Glutamatergic neuron (in vitro differentiated cells): Measurements from ENCODE around the gene MBTPS1. TPM values are rescaled to one million over a fixed set of nuclear protein-coding genes. Genes with fewer than 3 reads are reported as not detected.

Experiments used
- DNase-seq: peaks from one replicate; pipeline ENCODE4 v3.0.0; 2022
- H3K27ac Mint-ChIP-seq: one replicate; pipeline ENCODE4 v1.8.0; 2020; ENCODE audit warnings: mild to moderate bottlenecking, mixed read lengths, inconsistent platforms; ENCODE audit not compliant: unreplicated experiment
- H3K27me3 Mint-ChIP-seq: one replicate; pipeline ENCODE4 v1.8.0; 2020; ENCODE audit warnings: mild to moderate bottlenecking, moderate library complexity, mixed read lengths, inconsistent platforms; ENCODE audit not compliant: unreplicated experiment
- H3K36me3 Mint-ChIP-seq: one replicate; pipeline ENCODE4 v1.8.0; 2020; ENCODE audit warnings: mild to moderate bottlenecking, mixed read lengths, inconsistent platforms; ENCODE audit not compliant: unreplicated experiment
- H3K4me1 Mint-ChIP-seq: one replicate; pipeline ENCODE4 v1.8.0; 2020; ENCODE audit warnings: mild to moderate bottlenecking, low read depth, mixed read lengths, inconsistent platforms; ENCODE audit not compliant: unreplicated experiment
- H3K4me3 Mint-ChIP-seq: one replicate; pipeline ENCODE4 v1.8.0; 2020; ENCODE audit warnings: mild to moderate bottlenecking, mixed read lengths, inconsistent platforms; ENCODE audit not compliant: unreplicated experiment
- H3K9me3 Mint-ChIP-seq: one replicate; pipeline ENCODE4 v1.8.0; 2020; ENCODE audit warnings: mild to moderate bottlenecking, moderate library complexity, mixed read lengths, inconsistent platforms; ENCODE audit not compliant: unreplicated experiment
- CTCF ChIP-seq: fragments of 200-600 bp; sonication (generic); IDR thresholded peaks from one replicate; pipeline ENCODE4 v1.5.0; 2021; ENCODE audit not compliant: partially characterized antibody, unreplicated experiment
- total RNA-seq: library from RNA; stranded (reverse); fragmentation: NEBNext Ultra II Directional; extraction: Animal tissue kit (Norgen Biotek cat#: 25700); gene quantifications from one replicate; pipeline ENCODE4 v1.2.1, GENCODE V29; 2021; ENCODE audit not compliant: unreplicated experiment

Gene MBTPS1
- total RNA-seq, 1 donor from 2014 or later, result 105 TPM

GRCh38 chr16:84016477-84016876 lies 100.3 kb downstream of the MBTPS1 start:
- no peak for TF ChIP-seq CTCF
- Mint-ChIP-seq H3K4me3 (no peak overlapping the region), H3K27ac (no peak overlapping the region), H3K4me1 (no peaks in the 10 kb centered on the region), H3K9me3 (peaks cover 4% of the 10 kb centered on the region), H3K27me3 (peaks cover 5% of the 10 kb centered on the region), H3K36me3 (peaks cover 11% of the 10 kb centered on the region)
- DNase-seq, result no peak

- no peak overlapping the region for H3K4me3 Mint-ChIP-seq
- H3K36me3 Mint-ChIP-seq, result peaks cover 5% of the 10 kb centered on the region
- no peak for TF ChIP-seq CTCF
- peaks cover 5% of the 10 kb centered on the region for H3K27me3 Mint-ChIP-seq
- H3K9me3 Mint-ChIP-seq, result peaks cover 2% of the 10 kb centered on the region
- no peak for DNase-seq
- H3K4me1 Mint-ChIP-seq, result no peaks in the 10 kb centered on the region
- H3K27ac Mint-ChIP-seq, result no peak overlapping the region
Observed at GRCh38 chr16:84015399-84015798, 101.3 kb downstream of the MBTPS1 start.

- H3K4me1 Mint-ChIP-seq, result no peaks in the 10 kb centered on the region
- H3K4me3 Mint-ChIP-seq, result no peak overlapping the region
- H3K27ac Mint-ChIP-seq, result peak overlapping the region; percentile 29
- peaks cover 2% of the 10 kb centered on the region for H3K9me3 Mint-ChIP-seq
- peaks cover 5% of the 10 kb centered on the region for H3K36me3 Mint-ChIP-seq
- peaks cover 5% of the 10 kb centered on the region for H3K27me3 Mint-ChIP-seq
- TF ChIP-seq CTCF, result no peak
- no peak for DNase-seq
Observed at GRCh38 chr16:84014570-84015327, 102.0 kb downstream of the MBTPS1 start.

- no peak overlapping the region for H3K27ac Mint-ChIP-seq
- no peak for TF ChIP-seq CTCF
- H3K27me3 Mint-ChIP-seq, result peaks cover 4% of the 10 kb centered on the region
- no peaks in the 10 kb centered on the region for H3K36me3 Mint-ChIP-seq
- H3K4me3 Mint-ChIP-seq, result no peak overlapping the region
- DNase-seq, result peak; percentile 72
- H3K9me3 Mint-ChIP-seq, result peaks cover 2% of the 10 kb centered on the region
- H3K4me1 Mint-ChIP-seq, result no peaks in the 10 kb centered on the region
Observed at GRCh38 chr16:84013787-84014569, 102.8 kb downstream of the MBTPS1 start.

GRCh38 chr16:84009282-84009681 lies 107.5 kb downstream of the MBTPS1 start:
- DNase-seq, result no peak
- Mint-ChIP-seq H3K27ac (no peak overlapping the region), H3K36me3 (no peaks in the 10 kb centered on the region), H3K9me3 (peaks cover 2% of the 10 kb centered on the region), H3K4me1 (peaks cover 2% of the 10 kb centered on the region), H3K4me3 (no peak overlapping the region), H3K27me3 (peaks cover 3% of the 10 kb centered on the region)
- TF ChIP-seq CTCF, result no peak
